Measurements from ENCODE around the gene CEP126. TPM values are rescaled to one million over a fixed set of nuclear protein-coding genes. Genes with fewer than 3 reads are reported as not detected.
A peak's percentile ranks its signal among the peaks of the same experiment; 100 is the strongest.
"Not testable (repeated sequence)": the region's sequence is repeated elsewhere in the genome, so short reads cannot be mapped to it uniquely, and the experiment has no call there.

The CEP126 gene
- total RNA-seq, 6 experiments from 2014 or later, result 1.8 to 2.4 (median 2.1) TPM

DNA sequence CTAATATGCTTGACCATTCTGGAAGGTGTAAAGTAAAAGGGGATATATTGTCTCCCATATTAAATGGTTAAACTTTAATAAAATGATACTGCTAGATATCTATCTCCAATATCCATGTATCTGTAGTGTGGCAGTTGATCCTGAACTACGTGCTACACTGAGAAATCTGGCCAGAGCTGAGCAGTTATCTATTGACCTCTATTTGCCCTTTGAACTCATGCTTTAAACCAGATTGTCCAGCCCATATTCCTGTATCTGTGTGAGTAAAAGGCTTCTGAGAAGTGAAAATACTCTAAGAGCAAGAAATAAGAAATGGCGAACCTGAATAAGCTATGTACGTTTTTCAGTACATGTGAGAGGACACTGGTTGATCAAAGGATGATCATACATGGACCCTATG lies 40.5 kb downstream of the CEP126 start:
- no peaks in the 10 kb centered on the region for H3K9me3 Mint-ChIP-seq
- no peak overlapping the region for H3K4me3 Mint-ChIP-seq
- no peaks in the 10 kb centered on the region for H3K4me1 Mint-ChIP-seq (ENCODE audit: low read depth)
- DNase-seq, result no peak
- H3K36me3 Mint-ChIP-seq (ENCODE audit: low read depth), result no peaks in the 10 kb centered on the region
- no peak overlapping the region for H3K27ac Mint-ChIP-seq
- TF ChIP-seq, protein P1, sequence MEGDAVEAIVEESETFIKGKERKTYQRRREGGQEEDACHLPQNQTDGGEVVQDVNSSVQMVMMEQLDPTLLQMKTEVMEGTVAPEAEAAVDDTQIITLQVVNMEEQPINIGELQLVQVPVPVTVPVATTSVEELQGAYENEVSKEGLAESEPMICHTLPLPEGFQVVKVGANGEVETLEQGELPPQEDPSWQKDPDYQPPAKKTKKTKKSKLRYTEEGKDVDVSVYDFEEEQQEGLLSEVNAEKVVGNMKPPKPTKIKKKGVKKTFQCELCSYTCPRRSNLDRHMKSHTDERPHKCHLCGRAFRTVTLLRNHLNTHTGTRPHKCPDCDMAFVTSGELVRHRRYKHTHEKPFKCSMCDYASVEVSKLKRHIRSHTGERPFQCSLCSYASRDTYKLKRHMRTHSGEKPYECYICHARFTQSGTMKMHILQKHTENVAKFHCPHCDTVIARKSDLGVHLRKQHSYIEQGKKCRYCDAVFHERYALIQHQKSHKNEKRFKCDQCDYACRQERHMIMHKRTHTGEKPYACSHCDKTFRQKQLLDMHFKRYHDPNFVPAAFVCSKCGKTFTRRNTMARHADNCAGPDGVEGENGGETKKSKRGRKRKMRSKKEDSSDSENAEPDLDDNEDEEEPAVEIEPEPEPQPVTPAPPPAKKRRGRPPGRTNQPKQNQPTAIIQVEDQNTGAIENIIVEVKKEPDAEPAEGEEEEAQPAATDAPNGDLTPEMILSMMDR (IDR thresholded peaks at IDR 0.05), result no peak
- H3K27me3 Mint-ChIP-seq (ENCODE audit: insufficient read depth), result no peaks in the 10 kb centered on the region

DNA sequence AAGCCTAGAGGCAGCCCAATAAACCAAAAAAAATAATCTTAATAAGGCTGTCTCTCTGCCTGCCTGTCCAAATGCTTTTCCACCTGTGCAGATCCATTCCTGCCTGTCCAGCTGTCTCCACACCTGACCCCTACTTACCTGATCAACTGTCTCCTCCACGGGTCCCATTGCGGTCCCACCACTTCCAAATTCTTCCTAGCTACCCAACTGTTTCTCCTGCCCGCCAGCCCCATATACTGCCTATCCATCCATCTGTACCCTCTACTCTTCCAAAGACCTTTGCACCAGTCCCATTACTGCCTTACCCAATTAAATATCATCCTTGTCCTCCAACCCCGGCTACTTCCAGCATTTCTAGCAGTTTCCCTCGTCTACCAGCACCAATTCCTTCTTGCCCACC lies 40.9 kb downstream of the CEP126 start:
- no peak for DNase-seq
- H3K27ac Mint-ChIP-seq, result no peak overlapping the region
- no peak overlapping the region for H3K4me3 Mint-ChIP-seq
- TF ChIP-seq, protein P1 (IDR thresholded peaks at IDR 0.05), result no peak
- H3K4me1 Mint-ChIP-seq (ENCODE audit: low read depth), result no peaks in the 10 kb centered on the region
- no peaks in the 10 kb centered on the region for H3K9me3 Mint-ChIP-seq
- H3K27me3 Mint-ChIP-seq (ENCODE audit: insufficient read depth), result no peaks in the 10 kb centered on the region
- no peaks in the 10 kb centered on the region for H3K36me3 Mint-ChIP-seq (ENCODE audit: low read depth)

DNA sequence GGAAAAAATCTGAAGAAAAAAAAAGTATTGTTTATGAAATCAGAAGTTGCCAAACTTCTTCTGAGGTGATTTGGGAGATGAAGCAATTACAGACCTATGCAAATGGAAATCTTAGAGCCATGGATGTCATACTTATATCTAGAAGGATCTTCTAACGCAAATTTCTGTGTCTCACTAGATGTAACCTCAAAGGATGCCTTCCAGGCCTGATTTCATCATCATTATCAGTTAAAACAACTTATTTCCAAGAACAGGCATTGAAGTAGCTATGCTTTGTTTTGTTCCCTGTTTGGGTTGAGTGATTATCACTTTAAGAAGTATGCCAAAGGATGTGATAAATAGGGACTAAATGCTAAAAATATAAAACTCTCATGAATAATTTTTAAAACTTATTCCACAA lies 45.4 kb downstream of the CEP126 start:
- no peak for DNase-seq
- no peaks in the 10 kb centered on the region for H3K36me3 Mint-ChIP-seq (ENCODE audit: low read depth)
- no peaks in the 10 kb centered on the region for H3K27me3 Mint-ChIP-seq (ENCODE audit: insufficient read depth)
- no peak overlapping the region for H3K4me3 Mint-ChIP-seq
- TF ChIP-seq, protein P1 (IDR thresholded peaks at IDR 0.05), result no peak
- no peak overlapping the region for H3K27ac Mint-ChIP-seq
- no peaks in the 10 kb centered on the region for H3K9me3 Mint-ChIP-seq
- no peaks in the 10 kb centered on the region for H3K4me1 Mint-ChIP-seq (ENCODE audit: low read depth)

DNA sequence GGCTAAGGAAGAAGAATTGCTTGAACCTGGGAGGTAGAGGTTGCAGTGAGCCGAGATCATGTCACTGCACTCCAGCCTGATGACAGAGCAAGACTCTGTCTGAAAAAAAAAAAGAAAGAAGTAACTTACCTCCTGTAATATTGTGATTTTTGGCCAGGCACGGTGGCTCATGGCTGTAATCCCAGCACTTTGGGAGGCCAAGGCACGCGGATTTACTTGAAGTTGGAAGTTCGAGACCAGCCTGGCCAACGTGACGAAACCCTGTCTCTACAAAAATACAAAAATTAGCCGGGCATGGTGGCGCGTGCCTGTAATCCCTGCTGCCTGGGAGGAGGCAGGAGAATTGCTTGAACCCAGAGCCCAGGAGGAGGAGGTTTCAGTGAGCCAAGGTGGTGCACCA lies 49.4 kb downstream of the CEP126 start:
- DNase-seq; H3K36me3 Mint-ChIP-seq (ENCODE audit: low read depth); H3K27me3 Mint-ChIP-seq (ENCODE audit: insufficient read depth); H3K4me3 Mint-ChIP-seq; H3K9me3 Mint-ChIP-seq; H3K4me1 Mint-ChIP-seq (ENCODE audit: low read depth); H3K27ac Mint-ChIP-seq: not testable (repeated sequence)

DNA sequence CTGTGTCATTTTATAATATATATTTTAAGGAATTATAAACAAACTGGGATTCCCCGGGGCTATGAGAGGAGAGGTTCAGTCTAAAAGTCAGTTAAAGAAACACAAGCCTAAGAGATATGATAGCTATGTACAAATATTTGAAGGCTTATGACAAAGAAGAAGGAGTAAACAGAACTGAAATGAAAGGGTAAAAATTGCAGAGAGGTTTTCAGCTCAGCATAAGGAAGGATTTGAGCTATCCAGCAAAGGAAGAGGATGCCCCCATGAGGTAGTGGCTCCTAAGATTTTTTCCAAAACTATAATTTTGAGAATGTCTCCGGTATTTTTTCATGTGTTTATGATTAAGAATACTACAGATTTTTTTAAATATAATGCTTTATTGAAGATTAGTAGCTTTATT lies 59.4 kb downstream of the CEP126 start:
- H3K4me3 Mint-ChIP-seq, result no peak overlapping the region
- H3K27me3 Mint-ChIP-seq (ENCODE audit: insufficient read depth), result no peaks in the 10 kb centered on the region
- no peaks in the 10 kb centered on the region for H3K9me3 Mint-ChIP-seq
- TF ChIP-seq, protein P1 (IDR thresholded peaks at IDR 0.05), result peak; percentile 56; the same call in 1 of the 2 replicates
- H3K27ac Mint-ChIP-seq, result no peak overlapping the region
- peaks cover 7% of the 10 kb centered on the region; the same call in 1 of the 2 replicates for H3K4me1 Mint-ChIP-seq (ENCODE audit: low read depth)
- peak; percentile 4 for DNase-seq
- no peaks in the 10 kb centered on the region for H3K36me3 Mint-ChIP-seq (ENCODE audit: low read depth)

DNA sequence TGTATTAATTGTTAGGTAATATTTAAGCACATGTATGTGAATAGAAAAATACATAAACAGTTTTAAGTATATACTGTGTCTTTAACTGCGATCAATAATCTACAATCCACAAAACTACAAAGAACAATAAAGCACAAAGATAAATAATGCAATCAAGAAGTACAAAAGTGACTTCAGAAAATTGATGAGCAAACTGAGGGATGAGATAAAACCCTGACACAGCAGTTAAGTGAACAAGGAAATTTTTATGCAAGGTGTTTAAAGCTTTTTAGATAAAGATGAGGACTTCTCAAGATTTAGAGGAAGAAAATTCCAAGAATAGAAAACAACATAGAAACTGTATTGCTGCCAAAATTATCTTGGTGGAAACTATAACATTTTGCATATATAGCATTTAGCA lies 60.0 kb downstream of the CEP126 start:
- Mint-ChIP-seq H3K27me3 (ENCODE audit: insufficient read depth) (no peaks in the 10 kb centered on the region), H3K9me3 (no peaks in the 10 kb centered on the region), H3K4me3 (no peak overlapping the region), H3K36me3 (ENCODE audit: low read depth) (no peaks in the 10 kb centered on the region), H3K4me1 (ENCODE audit: low read depth) (peaks cover 7% of the 10 kb centered on the region; the same call in 1 of the 2 replicates), H3K27ac (no peak overlapping the region)
- TF ChIP-seq, protein P1 (IDR thresholded peaks at IDR 0.05), result no peak
- no peak for DNase-seq
